ENCODE data around the gene ALDH16A1. TPM values are rescaled to one million over a fixed set of nuclear protein-coding genes. Genes with fewer than 3 reads are reported as not detected.

The ALDH16A1 gene
- total and polyA plus RNA-seq, 2 donors (not counting 1 experiment from before 2014, with no cell fraction given), result 65.8 to 105 TPM

DNA sequence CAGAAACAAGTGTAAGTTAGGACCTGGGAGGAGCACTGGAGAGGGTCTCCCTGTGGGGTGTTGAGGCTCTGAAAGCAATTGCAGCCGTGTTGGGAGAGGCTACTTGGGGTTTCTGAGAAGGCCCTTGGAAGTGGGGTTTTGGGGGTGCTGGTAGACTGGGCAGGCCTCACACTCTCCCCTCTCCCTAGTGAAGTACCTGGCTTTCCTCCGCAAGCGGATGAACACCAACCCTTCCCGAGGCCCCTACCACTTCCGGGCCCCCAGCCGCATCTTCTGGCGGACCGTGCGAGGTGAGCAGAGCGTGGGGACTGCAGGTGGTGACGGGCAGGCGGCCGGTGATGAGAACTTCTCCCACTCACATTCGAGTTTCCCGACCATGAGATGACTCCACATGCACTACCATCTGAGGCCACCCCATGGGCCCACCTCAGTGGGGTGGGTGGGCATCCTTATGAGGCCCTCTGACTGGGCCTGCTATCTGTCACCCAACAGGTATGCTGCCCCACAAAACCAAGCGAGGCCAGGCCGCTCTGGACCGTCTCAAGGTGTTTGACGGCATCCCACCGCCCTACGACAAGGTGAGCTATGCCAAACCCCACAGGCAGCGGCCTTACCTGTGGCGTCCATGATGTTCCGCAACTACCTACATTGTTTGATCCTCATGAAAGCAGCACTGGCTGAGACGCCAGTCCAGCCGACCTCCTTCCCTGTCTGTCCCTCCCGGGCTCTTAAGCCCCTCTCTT is 37.4 kb downstream of the ALDH16A1 start:
- intact Hi-C loops (cut with micrococcal nuclease), result no loop called here
- Histone ChIP-seq H3K27ac (ENCODE audit: low read length in 2 of 2) (peak overlapping the region; percentile 25 to 97), H3K4me1 (ENCODE audit: control insufficient read depth in 2 of 2, insufficient read depth in 2 of 2, low read length in 2 of 2) (peaks cover 17 to 47% of the 10 kb centered on the region in 2 donors), H3K4me3 (ENCODE audit: control extremely low read depth in 1 of 5, extremely low read depth in 1 of 5, insufficient read depth in 1 of 5, low read depth in 2 of 5, low read length in 4 of 5) (no peak overlapping the region), H3K27me3 (replicated peaks in 1 of 4; ENCODE audit: control extremely low read depth in 1 of 4, control insufficient read depth in 3 of 4, insufficient read depth in 4 of 4, low read length in 3 of 4) (no peaks in the 10 kb centered on the region), H3K36me3 (replicated peaks in 1 of 2; ENCODE audit: control extremely low read depth in 1 of 2, control insufficient read depth in 1 of 2, extremely low read depth in 1 of 2, insufficient read depth in 2 of 2, low read length in 1 of 2) (peaks cover 10 to 44% of the 10 kb centered on the region in 2 experiments), H3K9me3 (ENCODE audit: control extremely low read depth in 1 of 3, control insufficient read depth in 2 of 3, insufficient read depth in 1 of 3, low read length in 2 of 3) (peaks cover 0 to 5% (median 0%) of the 10 kb centered on the region in 3 donors), H3K9ac (ENCODE audit: low read length) (peak overlapping the region; percentile 100), H3K4me2 (replicated peaks; ENCODE audit: low read depth, low read length, poor library complexity, severe bottlenecking) (peak overlapping the region; percentile 93), H2AFZ (ENCODE audit: insufficient read depth, low read depth, low read length, poor library complexity, severe bottlenecking) (no peak overlapping the region), H4K20me1 (ENCODE audit: control insufficient read depth, insufficient read depth, low read length, poor library complexity, severe bottlenecking) (peaks cover 45% of the 10 kb centered on the region), H3K79me2 (ENCODE audit: control insufficient read depth, insufficient read depth, low read length) (peaks cover 40% of the 10 kb centered on the region)
- Mint-ChIP-seq H3K4me1 (peaks cover 53% of the 10 kb centered on the region), H3K9me3 (ENCODE audit: insufficient read depth) (no peaks in the 10 kb centered on the region), H3K27ac (peak overlapping the region; percentile 97), H3K27me3 (no peaks in the 10 kb centered on the region), H3K4me3 (peak overlapping the region; percentile 99)
- no peak for TF ChIP-seq EZH2 (IDR thresholded peaks at IDR 0.05; ENCODE audit: borderline replicate concordance, insufficient read depth, low read depth, low read length, poor library complexity, severe bottlenecking)
- TF ChIP-seq, protein P1, sequence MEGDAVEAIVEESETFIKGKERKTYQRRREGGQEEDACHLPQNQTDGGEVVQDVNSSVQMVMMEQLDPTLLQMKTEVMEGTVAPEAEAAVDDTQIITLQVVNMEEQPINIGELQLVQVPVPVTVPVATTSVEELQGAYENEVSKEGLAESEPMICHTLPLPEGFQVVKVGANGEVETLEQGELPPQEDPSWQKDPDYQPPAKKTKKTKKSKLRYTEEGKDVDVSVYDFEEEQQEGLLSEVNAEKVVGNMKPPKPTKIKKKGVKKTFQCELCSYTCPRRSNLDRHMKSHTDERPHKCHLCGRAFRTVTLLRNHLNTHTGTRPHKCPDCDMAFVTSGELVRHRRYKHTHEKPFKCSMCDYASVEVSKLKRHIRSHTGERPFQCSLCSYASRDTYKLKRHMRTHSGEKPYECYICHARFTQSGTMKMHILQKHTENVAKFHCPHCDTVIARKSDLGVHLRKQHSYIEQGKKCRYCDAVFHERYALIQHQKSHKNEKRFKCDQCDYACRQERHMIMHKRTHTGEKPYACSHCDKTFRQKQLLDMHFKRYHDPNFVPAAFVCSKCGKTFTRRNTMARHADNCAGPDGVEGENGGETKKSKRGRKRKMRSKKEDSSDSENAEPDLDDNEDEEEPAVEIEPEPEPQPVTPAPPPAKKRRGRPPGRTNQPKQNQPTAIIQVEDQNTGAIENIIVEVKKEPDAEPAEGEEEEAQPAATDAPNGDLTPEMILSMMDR (IDR thresholded peaks at IDR 0.05), result no peak
- ChIA-PET CTCF (no interaction called here), POLR2A (interaction anchor here (0.6 to 1.9 kb wide), 3 partner anchors 9 to 39 kb away, joined by 5 to 7 read pairs (median 7); no protein-coding TSS in a partner anchor)
- 83% methylated on average over 18 of the region's 27 CpGs for WGBS (ENCODE audit: insufficient coverage)
- DNase-seq (no peak), ATAC-seq (ENCODE audit: low read depth) (no peak)

Measured in B cell (primary cell).